HepG2 (cell line): ENCODE measurements around the gene CTRL. TPM values are rescaled to one million over a fixed set of nuclear protein-coding genes. Genes with fewer than 3 reads are reported as not detected.

Experiments
- CREB1 ChIP-seq, 2 experiments: fragments of 450-650 bp in 1 of 2; IDR thresholded peaks; 2 replicates each; pipeline ENCODE4 v1.6.1; 2016 to 2017; ENCODE audit warnings: control low read depth in 1 of 2, mild to moderate bottlenecking in 1 of 2, missing compliant biosample characterization in 1 of 2, missing genetic modification characterization in 1 of 2
- DR1 ChIP-seq: sonication (generic); formaldehyde crosslinking; IDR thresholded peaks from 2 replicates; pipeline ENCODE4 v1.8.0; 2021; ENCODE audit warnings: mild to moderate bottlenecking, missing genetic modification reagents, inconsistent platforms
- EEA1 ChIP-seq: sonication (generic); formaldehyde crosslinking; IDR thresholded peaks from 2 replicates; pipeline ENCODE4 v1.5.1; 2020; ENCODE audit warnings: mild to moderate bottlenecking, missing genetic modification reagents, borderline replicate concordance
- ETV5 ChIP-seq: IDR thresholded peaks from 2 replicates; pipeline ENCODE4 v1.6.1; 2018; ENCODE audit warnings: missing biosample characterization, missing genetic modification reagents, inconsistent platforms, borderline replicate concordance
- FOXK2 ChIP-seq: fragments of 450-650 bp; IDR thresholded peaks from 2 replicates; pipeline ENCODE4 v1.6.1; 2016
- HES4 ChIP-seq: sonication (generic); formaldehyde crosslinking; IDR thresholded peaks from 2 replicates; pipeline ENCODE4 v1.9.0; 2021; ENCODE audit warnings: mild to moderate bottlenecking, missing genetic modification reagents, borderline replicate concordance
- MAFK ChIP-seq, 2 experiments: IDR thresholded peaks in 1 of 2; conservative IDR thresholded peaks in 1 of 2; 2 replicates each; pipeline ENCODE4 v1.6.1; 2011; ENCODE audit warnings: improper control_type of control experiment in 2 of 2, low read length in 2 of 2
- MATR3 ChIP-seq: sonication (generic); formaldehyde crosslinking; IDR thresholded peaks from 2 replicates; pipeline ENCODE4 v1.4.0; 2020; ENCODE audit warnings: missing genetic modification reagents
- MED1 ChIP-seq: sonication (generic); formaldehyde crosslinking; IDR thresholded peaks from 2 replicates; pipeline ENCODE4 v1.4.0; 2020; ENCODE audit warnings: missing genetic modification reagents
- MXI1 ChIP-seq: IDR thresholded peaks from 3 replicates; pipeline ENCODE4 v1.6.1; 2012; ENCODE audit warnings: low read depth, low read length, inconsistent platforms, borderline replicate concordance
- RERE ChIP-seq: IDR thresholded peaks from 2 replicates; pipeline ENCODE4 v1.6.1; 2016; ENCODE audit warnings: low read depth, missing genetic modification reagents, missing compliant biosample characterization
- SALL2 ChIP-seq: sonication (generic); formaldehyde crosslinking; IDR thresholded peaks from 2 replicates; pipeline ENCODE4 v1.8.1; 2023; ENCODE audit warnings: mild to moderate bottlenecking, missing genetic modification reagents, inconsistent platforms
- SAP130 ChIP-seq: IDR thresholded peaks from 2 replicates; pipeline ENCODE4 v1.6.1; 2016; ENCODE audit warnings: low read depth
- UBTF ChIP-seq: sonication (generic); formaldehyde crosslinking; IDR thresholded peaks from 2 replicates; pipeline ENCODE4 v1.4.0; 2020; ENCODE audit warnings: mild to moderate bottlenecking, missing genetic modification reagents
- ZFP36 ChIP-seq: fragments of 150-350 bp; IDR thresholded peaks from 2 replicates; pipeline ENCODE4 v1.6.1; 2018; ENCODE audit warnings: borderline replicate concordance, low read length, low read depth; ENCODE audit not compliant: partially characterized antibody
- ZFP36L1 ChIP-seq: sonication (generic); formaldehyde crosslinking; IDR thresholded peaks from 2 replicates; pipeline ENCODE4 v1.8.0; 2022; ENCODE audit warnings: mild to moderate bottlenecking, missing genetic modification reagents, moderate library complexity
- ZIK1 ChIP-seq: sonication (generic); formaldehyde crosslinking; IDR thresholded peaks from 2 replicates; pipeline ENCODE4 v1.5.0; 2020; ENCODE audit warnings: mild to moderate bottlenecking, low read depth, missing genetic modification reagents, borderline replicate concordance
- ZNF124 ChIP-seq: sonication (generic); formaldehyde crosslinking; IDR thresholded peaks from 2 replicates; pipeline ENCODE4 v1.4.0; 2020; ENCODE audit warnings: missing genetic modification reagents
- ZNF253 ChIP-seq: sonication (generic); formaldehyde crosslinking; IDR thresholded peaks from 2 replicates; pipeline ENCODE4 v1.8.0; 2022; ENCODE audit warnings: mild to moderate bottlenecking, missing genetic modification reagents, borderline replicate concordance
- ZNF326 ChIP-seq: sonication (generic); formaldehyde crosslinking; IDR thresholded peaks from 2 replicates; pipeline ENCODE4 v1.4.0; 2020; ENCODE audit warnings: missing genetic modification reagents, borderline replicate concordance
- polyA plus RNA-seq, 8 experiments: library from polyadenylated mRNA; depleted of rRNA in 3 of 8; stranded (reverse) in 7 of 8; unstranded in 1 of 8; fragments of >200 nt; fragmentation: Illumina TruSeq in 4 of 8; extraction: Trizol in 4 of 8; gene quantifications; 2 replicates each; pipeline versions ENCODE4 v1.2.1 to v1.2.3, GENCODE V29; 2011 to 2016; ENCODE audit warnings: low read depth in 4 of 8, missing spikeins in 1 of 8, mixed read lengths in 1 of 8; ENCODE audit not compliant: insufficient read depth in 1 of 8
- total RNA-seq, 5 experiments: library from RNA; depleted of rRNA; stranded (reverse); fragments of >200 nt; fragmentation: Illumina TruSeq; extraction: Trizol; gene quantifications; 2 replicates each; pipeline ENCODE4 v1.2.3, GENCODE V29; 2016; ENCODE audit warnings: low read depth in 1 of 5

Gene CTRL
- total and polyA plus RNA-seq, 2 of the 13 experiments (the other 11 are each of a cell fraction or from before 2014, with no cell fraction given) = 1.9 to 2.7 TPM

- peak; percentile 16; the same call in 1 of the 2 replicates for TF ChIP-seq RERE (CRISPR knock-in tag)
- peak; percentile 92; the same call in 1 of the 2 replicates for TF ChIP-seq ZFP36L1
- TF ChIP-seq SAP130 = peak; percentile 99
- peak; percentile 82 for TF ChIP-seq SALL2 (CRISPR knock-in tag)
- peak; percentile 79 for TF ChIP-seq MED1 (CRISPR knock-in tag)
- no peak for TF ChIP-seq ZFP36
- peak; percentile 81; the same call in 1 of the 2 replicates for TF ChIP-seq ZIK1 (CRISPR knock-in tag)
- TF ChIP-seq UBTF (CRISPR knock-in tag) = peak; percentile 80; the same call in 1 of the 2 replicates
- no peak; the same call in 1 of the 2 replicates for TF ChIP-seq EEA1 (CRISPR knock-in tag)
- peak; percentile 76 for TF ChIP-seq ETV5 (CRISPR knock-in tag)
- TF ChIP-seq FOXK2 = peak; percentile 59; the same call in 1 of the 2 replicates
- TF ChIP-seq ZNF124 (CRISPR knock-in tag) = peak; percentile 47; the same call in 1 of the 2 replicates
- peak; percentile 92 for TF ChIP-seq DR1
- peak; percentile 75; the same call in 1 of the 2 replicates for TF ChIP-seq ZNF326 (CRISPR knock-in tag)
- TF ChIP-seq MXI1 = peak; percentile 100
- peak; percentile 13; the same call in 1 of the 2 replicates for TF ChIP-seq ZNF253 (CRISPR knock-in tag)
- no peak for TF ChIP-seq MATR3 (CRISPR knock-in tag)
- no peak for TF ChIP-seq MAFK (conservative IDR thresholded peaks at IDR 0.05 in 1 of 2, IDR thresholded peaks at IDR 0.05 in 1 of 2; ENCODE audit: low read length in 2 of 2)
- peak; percentile 56 for TF ChIP-seq CREB1 (IDR thresholded peaks at IDR 0.05)
- TF ChIP-seq CREB1 (CRISPR knock-in tag; IDR thresholded peaks at IDR 0.05) = no peak
- TF ChIP-seq HES4 = peak; percentile 98
Observed at GRCh38 chr16:67935402-67936123, 3.9 kb upstream of the CTRL start (continued).
